ENCODE results near the gene PTK7. TPM values are rescaled to one million over a fixed set of nuclear protein-coding genes. Genes with fewer than 3 reads are reported as not detected.

Gene PTK7
- total and polyA plus RNA-seq, 2 donors from 2014 or later = 26.0 to 55.2 TPM

DNA sequence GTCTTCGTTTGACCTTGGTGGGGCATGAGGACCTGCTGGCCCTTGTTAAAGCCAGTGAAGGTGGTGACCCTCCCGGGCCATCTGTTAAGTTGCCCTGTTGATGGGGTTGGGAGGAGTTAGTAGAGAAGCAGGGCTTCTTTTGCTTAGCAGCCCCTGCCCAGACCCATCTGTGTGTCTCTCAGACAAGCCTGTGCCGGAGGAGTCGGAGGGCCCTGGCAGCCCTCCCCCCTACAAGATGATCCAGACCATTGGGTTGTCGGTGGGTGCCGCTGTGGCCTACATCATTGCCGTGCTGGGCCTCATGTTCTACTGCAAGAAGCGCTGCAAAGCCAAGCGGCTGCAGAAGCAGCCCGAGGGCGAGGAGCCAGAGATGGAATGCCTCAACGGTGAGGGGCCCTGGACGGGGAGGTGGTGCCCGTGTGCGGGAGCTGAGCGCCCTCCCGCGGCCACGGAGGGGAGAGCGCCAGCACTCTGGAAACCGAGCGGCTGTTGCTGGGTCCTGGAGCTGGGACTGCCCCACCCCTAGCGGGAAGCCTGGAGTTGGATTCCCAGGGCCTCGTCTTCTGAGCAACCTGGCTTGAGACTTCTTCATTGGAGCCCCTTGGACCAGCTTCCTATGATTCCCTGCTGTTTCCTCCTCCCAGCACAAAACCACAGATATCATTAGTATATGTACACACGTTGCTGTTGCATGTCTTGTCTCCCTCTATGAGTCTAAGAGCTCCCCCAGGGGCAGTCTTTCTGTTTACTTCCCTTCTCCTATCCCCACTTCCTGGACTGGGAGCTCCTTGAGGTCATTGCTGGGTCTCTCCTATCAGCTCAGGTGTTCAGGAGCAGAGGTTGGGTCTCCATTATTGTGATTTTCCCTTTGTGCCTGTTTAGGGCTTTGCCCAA lies 67.4 kb downstream of the PTK7 start:
- H3K4me3 ChIP-seq (ENCODE audit: low read length in 3 of 3) = no peak overlapping the region
- DNase-seq (peak; percentile 94 to 96 (median 95)), FAIRE-seq (no peak)
- peak overlapping the region in 1 of 3 donors; percentile 40 for H3K9ac ChIP-seq (ENCODE audit: low read length in 3 of 3)
- H3K4me1 ChIP-seq (ENCODE audit: control insufficient read depth in 2 of 3, insufficient read depth in 2 of 3, low read depth in 1 of 3, low read length in 3 of 3) = peaks cover 0 to 7% (median 3%) of the 10 kb centered on the region in 3 donors
- no peaks in the 10 kb centered on the region for H3K27me3 ChIP-seq (ENCODE audit: control insufficient read depth, insufficient read depth, low read length)
- no peaks in the 10 kb centered on the region for H3K9me3 ChIP-seq (ENCODE audit: control insufficient read depth in 2 of 3, insufficient read depth in 1 of 3, low read length in 3 of 3)
- no peak overlapping the region for H3K27ac ChIP-seq (ENCODE audit: low read depth in 2 of 2, low read length in 2 of 2)
- H3K36me3 ChIP-seq (ENCODE audit: control insufficient read depth in 2 of 3, insufficient read depth in 3 of 3, low read length in 3 of 3) = peaks cover 0 to 8% (median 0%) of the 10 kb centered on the region in 3 donors
- intact Hi-C loops (cut with DNase I) = no loop called here
- TF ChIP-seq CTCF (IDR thresholded peaks at IDR 0.05; ENCODE audit: borderline replicate concordance, extremely low read depth, insufficient read depth) = peak; percentile 98

DNA sequence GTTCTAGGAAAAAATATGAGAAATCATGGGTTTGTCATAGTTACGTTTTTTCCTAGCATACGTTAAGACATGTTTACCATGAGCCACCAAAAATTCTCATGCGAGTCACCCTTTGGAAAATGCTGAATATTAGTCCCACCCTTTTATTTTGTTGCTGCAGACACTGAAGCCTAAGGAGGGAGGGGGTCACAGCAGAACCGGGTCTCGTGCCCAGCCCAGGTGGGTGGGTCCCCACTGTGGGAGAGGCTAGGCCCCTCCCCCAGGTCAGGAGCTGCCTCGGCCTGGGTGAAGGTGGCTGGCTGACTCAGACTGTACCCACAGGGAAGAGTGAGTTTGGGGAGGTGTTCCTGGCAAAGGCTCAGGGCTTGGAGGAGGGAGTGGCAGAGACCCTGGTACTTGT lies 68.8 kb downstream of the PTK7 start:
- DNase-seq (peak in 1 of 5 donors; percentile 23), FAIRE-seq (no peak)
- Histone ChIP-seq H3K4me3 (ENCODE audit: low read length in 3 of 3) (no peak overlapping the region), H3K27me3 (ENCODE audit: control insufficient read depth, insufficient read depth, low read length) (no peaks in the 10 kb centered on the region), H3K9ac (ENCODE audit: low read length in 3 of 3) (no peak overlapping the region), H3K27ac (ENCODE audit: low read depth in 2 of 2, low read length in 2 of 2) (no peak overlapping the region), H3K9me3 (ENCODE audit: control insufficient read depth in 2 of 3, insufficient read depth in 1 of 3, low read length in 3 of 3) (no peaks in the 10 kb centered on the region), H3K36me3 (ENCODE audit: control insufficient read depth in 2 of 3, insufficient read depth in 3 of 3, low read length in 3 of 3) (peaks cover 0 to 8% (median 0%) of the 10 kb centered on the region in 3 donors), H3K4me1 (ENCODE audit: control insufficient read depth in 2 of 3, insufficient read depth in 2 of 3, low read depth in 1 of 3, low read length in 3 of 3) (peaks cover 0 to 7% (median 3%) of the 10 kb centered on the region in 3 donors)
- TF ChIP-seq CTCF (IDR thresholded peaks at IDR 0.05; ENCODE audit: borderline replicate concordance, extremely low read depth, insufficient read depth) = no peak
- intact Hi-C loops (cut with DNase I) = no loop called here

DNA sequence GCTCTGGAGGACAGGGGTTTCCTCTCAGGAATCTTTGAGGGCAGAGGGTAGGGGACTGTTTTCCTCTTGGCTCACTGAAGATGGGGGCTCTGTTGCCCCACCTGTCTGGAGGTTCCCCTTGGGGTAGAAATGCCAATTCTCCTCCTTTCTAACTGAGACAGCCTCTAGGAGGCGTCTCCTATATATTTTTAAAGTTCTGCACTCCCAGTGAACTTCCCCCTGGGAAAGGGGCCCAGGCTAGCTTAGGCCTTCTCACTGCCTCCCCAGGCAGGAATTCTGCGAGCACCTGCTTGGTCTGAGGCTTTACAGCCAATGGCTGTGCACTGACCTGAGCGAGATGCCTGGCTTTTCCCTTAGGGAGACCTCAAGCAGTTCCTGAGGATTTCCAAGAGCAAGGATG lies 70.1 kb downstream of the PTK7 start:
- intact Hi-C loops (cut with DNase I) = no loop called here
- Histone ChIP-seq H3K36me3 (ENCODE audit: control insufficient read depth in 2 of 3, insufficient read depth in 3 of 3, low read length in 3 of 3) (peaks cover 0 to 8% (median 0%) of the 10 kb centered on the region in 3 donors), H3K4me1 (ENCODE audit: control insufficient read depth in 2 of 3, insufficient read depth in 2 of 3, low read depth in 1 of 3, low read length in 3 of 3) (peaks cover 0 to 7% (median 3%) of the 10 kb centered on the region in 3 donors), H3K9ac (ENCODE audit: low read length in 3 of 3) (no peak overlapping the region), H3K27me3 (ENCODE audit: control insufficient read depth, insufficient read depth, low read length) (no peaks in the 10 kb centered on the region), H3K27ac (ENCODE audit: low read depth in 2 of 2, low read length in 2 of 2) (no peak overlapping the region), H3K4me3 (ENCODE audit: low read length in 3 of 3) (no peak overlapping the region), H3K9me3 (ENCODE audit: control insufficient read depth in 2 of 3, insufficient read depth in 1 of 3, low read length in 3 of 3) (no peaks in the 10 kb centered on the region)
- no peak for TF ChIP-seq CTCF (IDR thresholded peaks at IDR 0.05; ENCODE audit: borderline replicate concordance, extremely low read depth, insufficient read depth)
- DNase-seq (no peak), FAIRE-seq (no peak)
